Calu3 (cell line): ENCODE measurements around the gene WDFY4. TPM values are rescaled to one million over a fixed set of nuclear protein-coding genes. Genes with fewer than 3 reads are reported as not detected.

Experiments used
- BruUV-seq: library from RNA; stranded (reverse); fragments of 400-500 nt; replicated peaks from 2 replicates; lab custom pipeline; 2021; lab: Mats Ljungman, UMichigan
- CTCF ChIA-PET: fragments of 300-600 bp; sonication (Branson Sonifier 250); formaldehyde crosslinking; loops from one replicate; lab custom pipeline; 2022; ENCODE audit warnings: antibody characterized with exemption; lab: Charles Lee
- DNase-seq: peaks from one replicate; pipeline ENCODE4 v3.0.0; 2022
- H3K27ac Mint-ChIP-seq: one replicate; pipeline ENCODE4 v1.8.0; 2022; ENCODE audit warnings: mixed read lengths; ENCODE audit not compliant: unreplicated experiment
- H3K27me3 Mint-ChIP-seq: one replicate; pipeline ENCODE4 v1.8.0; 2022; ENCODE audit warnings: mixed read lengths; ENCODE audit not compliant: unreplicated experiment
- H3K36me3 Mint-ChIP-seq: one replicate; pipeline ENCODE4 v1.8.0; 2022; ENCODE audit warnings: mild to moderate bottlenecking, moderate library complexity, mixed read lengths; ENCODE audit not compliant: insufficient read depth, unreplicated experiment
- H3K4me1 Mint-ChIP-seq: one replicate; pipeline ENCODE4 v1.8.0; 2022; ENCODE audit warnings: mild to moderate bottlenecking, low read depth, mixed read lengths; ENCODE audit not compliant: unreplicated experiment
- H3K4me3 Mint-ChIP-seq: one replicate; pipeline ENCODE4 v1.8.0; 2022; ENCODE audit warnings: mild to moderate bottlenecking, low read depth, moderate library complexity, mixed read lengths; ENCODE audit not compliant: unreplicated experiment
- H3K9me3 Mint-ChIP-seq: one replicate; pipeline ENCODE4 v1.8.0; 2022; ENCODE audit warnings: low read depth, mixed read lengths; ENCODE audit not compliant: unreplicated experiment
- intact Hi-C: fragments of 100-400 bp; cut with micrococcal nuclease; formaldehyde crosslinking; loops from one replicate; pipeline ENCODE4 v1.10.0; 2022; ENCODE audit not compliant: unreplicated experiment
- total RNA-seq: library from RNA; stranded (reverse); gene quantifications from 2 replicates; pipeline ENCODE4 v1.2.3, GENCODE V29; 2022
- TF ChIP-seq, protein P1 (sequence below): fragments of 200-600 bp; IDR thresholded peaks from one replicate; pipeline ENCODE4 v1.8.0; 2022; ENCODE audit warnings: antibody characterized with exemption; ENCODE audit not compliant: unreplicated experiment

The WDFY4 gene
- total RNA-seq, 1 experiment from 2014 or later: not detected

DNA sequence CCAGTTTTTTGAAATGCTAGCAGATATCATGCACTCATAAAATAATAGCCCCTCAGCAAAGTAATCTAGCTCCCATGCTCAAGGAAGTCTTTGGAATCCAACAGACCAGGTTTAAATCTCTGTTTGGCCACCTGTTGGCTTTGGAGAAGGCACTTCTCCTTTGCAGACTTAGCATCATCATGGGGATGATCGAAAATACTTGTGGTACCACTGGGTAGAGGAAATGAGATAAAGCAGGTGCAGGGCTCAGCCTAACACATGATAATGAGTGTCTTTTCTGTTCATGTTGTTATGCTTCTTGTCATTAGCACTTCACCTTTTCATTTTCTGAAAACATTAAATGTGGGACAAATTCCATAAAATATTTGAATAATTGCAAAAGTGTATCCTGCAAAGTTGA lies 187.6 kb downstream of the WDFY4 start:
- no TSS peak for BruUV-seq
- H3K36me3 Mint-ChIP-seq: no peaks in the 10 kb centered on the region
- TF ChIP-seq, protein P1, sequence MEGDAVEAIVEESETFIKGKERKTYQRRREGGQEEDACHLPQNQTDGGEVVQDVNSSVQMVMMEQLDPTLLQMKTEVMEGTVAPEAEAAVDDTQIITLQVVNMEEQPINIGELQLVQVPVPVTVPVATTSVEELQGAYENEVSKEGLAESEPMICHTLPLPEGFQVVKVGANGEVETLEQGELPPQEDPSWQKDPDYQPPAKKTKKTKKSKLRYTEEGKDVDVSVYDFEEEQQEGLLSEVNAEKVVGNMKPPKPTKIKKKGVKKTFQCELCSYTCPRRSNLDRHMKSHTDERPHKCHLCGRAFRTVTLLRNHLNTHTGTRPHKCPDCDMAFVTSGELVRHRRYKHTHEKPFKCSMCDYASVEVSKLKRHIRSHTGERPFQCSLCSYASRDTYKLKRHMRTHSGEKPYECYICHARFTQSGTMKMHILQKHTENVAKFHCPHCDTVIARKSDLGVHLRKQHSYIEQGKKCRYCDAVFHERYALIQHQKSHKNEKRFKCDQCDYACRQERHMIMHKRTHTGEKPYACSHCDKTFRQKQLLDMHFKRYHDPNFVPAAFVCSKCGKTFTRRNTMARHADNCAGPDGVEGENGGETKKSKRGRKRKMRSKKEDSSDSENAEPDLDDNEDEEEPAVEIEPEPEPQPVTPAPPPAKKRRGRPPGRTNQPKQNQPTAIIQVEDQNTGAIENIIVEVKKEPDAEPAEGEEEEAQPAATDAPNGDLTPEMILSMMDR: no peak
- CTCF ChIA-PET: no interaction called here
- DNase-seq: no peak
- no peaks in the 10 kb centered on the region for H3K9me3 Mint-ChIP-seq
- H3K4me3 Mint-ChIP-seq: no peak overlapping the region
- no peak overlapping the region for H3K27ac Mint-ChIP-seq
- peaks cover 55% of the 10 kb centered on the region for H3K27me3 Mint-ChIP-seq
- no peaks in the 10 kb centered on the region for H3K4me1 Mint-ChIP-seq
- intact Hi-C loops: no loop called here

DNA sequence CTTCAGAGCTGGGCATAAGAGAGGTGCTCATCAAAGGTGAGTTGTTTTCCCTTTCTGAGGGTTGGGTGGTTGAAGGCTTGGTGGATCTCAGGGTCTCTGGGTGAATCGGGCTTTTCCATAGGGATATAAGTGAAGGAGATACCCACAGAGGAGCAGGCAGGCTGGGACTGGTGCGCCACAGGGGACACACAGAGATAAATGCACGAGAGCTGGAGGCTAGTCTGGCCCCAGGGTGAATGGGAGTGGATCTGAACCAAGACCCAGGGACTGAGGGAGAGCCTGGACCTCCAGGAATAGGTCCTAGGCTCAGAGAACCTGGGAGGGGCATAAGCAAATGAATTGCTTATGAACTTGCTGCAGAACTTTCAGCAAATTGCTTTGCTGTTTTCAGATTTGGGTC lies 193.4 kb downstream of the WDFY4 start:
- intact Hi-C loops: no loop called here
- no peak overlapping the region for H3K27ac Mint-ChIP-seq
- no peaks in the 10 kb centered on the region for H3K36me3 Mint-ChIP-seq
- no peak for DNase-seq
- peaks cover 86% of the 10 kb centered on the region for H3K27me3 Mint-ChIP-seq
- TF ChIP-seq, protein P1: no peak
- no TSS peak for BruUV-seq
- CTCF ChIA-PET: no interaction called here
- H3K4me3 Mint-ChIP-seq: no peak overlapping the region
- H3K4me1 Mint-ChIP-seq: no peaks in the 10 kb centered on the region
- no peaks in the 10 kb centered on the region for H3K9me3 Mint-ChIP-seq

DNA sequence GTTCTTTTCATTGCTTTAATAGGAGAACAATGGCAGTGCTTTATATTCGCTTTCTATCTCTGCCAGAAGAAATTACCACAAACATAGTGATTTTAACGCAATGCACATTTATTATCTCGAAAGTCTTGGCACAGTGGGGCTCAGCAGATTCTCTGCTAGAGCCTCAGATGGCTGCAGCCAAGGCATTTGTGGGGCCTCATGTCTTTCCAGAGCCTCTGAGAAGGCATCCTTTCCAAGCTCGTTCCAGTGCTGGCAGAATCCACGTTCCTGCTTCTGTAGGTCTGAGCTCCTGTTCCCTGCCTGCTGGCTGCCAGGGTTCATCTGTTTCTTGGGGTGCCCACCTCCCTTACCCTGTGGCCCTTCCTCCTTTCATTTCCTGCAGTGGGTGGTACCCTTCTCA lies 194.8 kb downstream of the WDFY4 start:
- TF ChIP-seq, protein P1: no peak
- Mint-ChIP-seq H3K9me3 (no peaks in the 10 kb centered on the region), H3K27ac (no peak overlapping the region), H3K36me3 (no peaks in the 10 kb centered on the region), H3K27me3 (peaks cover 88% of the 10 kb centered on the region), H3K4me3 (no peak overlapping the region), H3K4me1 (no peaks in the 10 kb centered on the region)
- no TSS peak for BruUV-seq
- intact Hi-C loops: no loop called here
- CTCF ChIA-PET: no interaction called here
- no peak for DNase-seq

DNA sequence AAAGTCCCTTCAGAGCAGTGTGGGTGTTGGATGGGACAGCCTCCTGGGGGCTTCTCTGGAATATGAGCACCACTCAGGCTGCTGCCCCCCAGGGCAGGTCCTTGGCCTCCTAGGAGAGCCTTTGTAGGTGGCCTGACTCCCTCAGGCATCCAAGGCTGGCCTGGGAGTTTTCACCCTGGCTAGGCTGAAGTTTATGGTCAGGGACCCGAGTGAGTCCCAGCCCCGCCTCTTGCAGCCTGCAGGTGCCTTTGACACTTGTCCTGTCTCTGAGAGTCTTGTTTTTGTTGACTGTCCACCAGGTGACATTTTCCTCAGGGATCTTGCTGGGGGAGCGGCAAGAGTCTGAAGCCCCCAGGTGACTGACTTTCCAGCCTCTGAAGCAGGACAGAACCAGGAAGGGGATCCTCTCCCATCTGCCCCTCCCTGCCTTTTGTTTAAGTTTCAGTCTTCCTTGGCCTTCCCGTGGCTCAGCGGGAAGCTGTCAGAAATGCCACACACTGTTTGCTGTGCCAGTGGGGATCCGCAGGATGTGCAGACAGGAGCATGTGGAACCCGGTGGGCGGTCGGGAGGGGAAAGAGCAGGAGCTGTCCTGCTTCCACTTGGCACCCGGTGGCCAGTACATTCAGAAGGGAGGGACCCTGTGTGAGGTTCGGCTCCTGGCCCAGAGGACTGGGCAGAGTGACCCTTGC lies 195.5 kb downstream of the WDFY4 start:
- Mint-ChIP-seq H3K4me1 (no peaks in the 10 kb centered on the region), H3K27ac (no peak overlapping the region), H3K36me3 (no peaks in the 10 kb centered on the region), H3K4me3 (no peak overlapping the region), H3K27me3 (peaks cover 95% of the 10 kb centered on the region), H3K9me3 (no peaks in the 10 kb centered on the region)
- TF ChIP-seq, protein P1: no peak
- CTCF ChIA-PET: no interaction called here
- DNase-seq: no peak
- BruUV-seq: no TSS peak
- intact Hi-C loops: no loop called here
